OCI-LY3 (cell line): ENCODE results near the gene SULT6B1.

Experiments used
- CTCF ChIP-seq: fragments of 200-600, 300-600 bp; sonication (generic); IDR thresholded peaks from 2 replicates; pipeline ENCODE4 v1.5.1; 2014; ENCODE audit warnings: antibody characterized with exemption, low read length, low read depth
- EZH2phosphoT487 ChIP-seq: fragments of 200-600 bp; shearing (Covaris generic); IDR thresholded peaks from 2 replicates; pipeline ENCODE4 v1.6.1; 2018; ENCODE audit warnings: antibody characterized with exemption, mixed run types, low read depth

- TF ChIP-seq CTCF (no peak), EZH2phosphoT487 (no peak)
Observed at GRCh38 chr2:37188570-37188969, at the start of gene SULT6B1.
